ACC112 (cell line): Measurements from ENCODE around the gene ASIC4.

Experiments used
- H2AFZ ChIP-seq: fragments of 200-600 bp; sonication (generic); one replicate; pipeline ENCODE4 v1.6.0; 2017; ENCODE audit warnings: antibody characterized with exemption, low read length; ENCODE audit not compliant: unreplicated experiment
- H3K27ac ChIP-seq: fragments of 200-600 bp; sonication (generic); 2 replicates; pipeline ENCODE4 v1.5.1; 2014; ENCODE audit warnings: low read depth, mild to moderate bottlenecking, antibody characterized with exemption, low read length, moderate library complexity
- H3K27me3 ChIP-seq: fragments of 200-600 bp; sonication (generic); 2 replicates; pipeline ENCODE4 v1.6.1; 2014; ENCODE audit warnings: mild to moderate bottlenecking, antibody characterized with exemption, low read length, moderate library complexity, mixed read lengths; ENCODE audit not compliant: insufficient read depth
- H3K36me3 ChIP-seq: fragments of 200-600 bp; sonication (generic); 2 replicates; pipeline ENCODE4 v1.6.1; 2016; ENCODE audit warnings: mild to moderate bottlenecking, antibody characterized with exemption, low read length, moderate library complexity, mixed read lengths; ENCODE audit not compliant: insufficient read depth
- H3K4me1 ChIP-seq: fragments of 200-600 bp; sonication (generic); one replicate; pipeline ENCODE4 v1.6.1; 2016; ENCODE audit warnings: low read length, mixed read lengths; ENCODE audit not compliant: insufficient read depth, unreplicated experiment, control insufficient read depth
- H3K4me3 ChIP-seq: fragments of 200-600 bp; sonication (generic); 2 replicates; pipeline ENCODE4 v1.5.1; 2014; ENCODE audit warnings: mild to moderate bottlenecking, low read depth, low read length
- H3K79me2 ChIP-seq: fragments of 200-600 bp; sonication (generic); one replicate; pipeline ENCODE4 v1.6.0; 2016; ENCODE audit warnings: low read length; ENCODE audit not compliant: control insufficient read depth, unreplicated experiment, insufficient read depth

Gene ASIC4

GRCh38 chr2:219483451-219484342 lies 30.6 kb upstream of the ASIC4 start:
- no peaks in the 10 kb centered on the region for H3K36me3 ChIP-seq
- no peaks in the 10 kb centered on the region for H3K27me3 ChIP-seq
- H3K4me3 ChIP-seq = no peak overlapping the region
- H3K27ac ChIP-seq = no peak overlapping the region
- H2AFZ ChIP-seq = no peak overlapping the region
- H3K4me1 ChIP-seq = no peaks in the 10 kb centered on the region
- H3K79me2 ChIP-seq = no peaks in the 10 kb centered on the region

DNA sequence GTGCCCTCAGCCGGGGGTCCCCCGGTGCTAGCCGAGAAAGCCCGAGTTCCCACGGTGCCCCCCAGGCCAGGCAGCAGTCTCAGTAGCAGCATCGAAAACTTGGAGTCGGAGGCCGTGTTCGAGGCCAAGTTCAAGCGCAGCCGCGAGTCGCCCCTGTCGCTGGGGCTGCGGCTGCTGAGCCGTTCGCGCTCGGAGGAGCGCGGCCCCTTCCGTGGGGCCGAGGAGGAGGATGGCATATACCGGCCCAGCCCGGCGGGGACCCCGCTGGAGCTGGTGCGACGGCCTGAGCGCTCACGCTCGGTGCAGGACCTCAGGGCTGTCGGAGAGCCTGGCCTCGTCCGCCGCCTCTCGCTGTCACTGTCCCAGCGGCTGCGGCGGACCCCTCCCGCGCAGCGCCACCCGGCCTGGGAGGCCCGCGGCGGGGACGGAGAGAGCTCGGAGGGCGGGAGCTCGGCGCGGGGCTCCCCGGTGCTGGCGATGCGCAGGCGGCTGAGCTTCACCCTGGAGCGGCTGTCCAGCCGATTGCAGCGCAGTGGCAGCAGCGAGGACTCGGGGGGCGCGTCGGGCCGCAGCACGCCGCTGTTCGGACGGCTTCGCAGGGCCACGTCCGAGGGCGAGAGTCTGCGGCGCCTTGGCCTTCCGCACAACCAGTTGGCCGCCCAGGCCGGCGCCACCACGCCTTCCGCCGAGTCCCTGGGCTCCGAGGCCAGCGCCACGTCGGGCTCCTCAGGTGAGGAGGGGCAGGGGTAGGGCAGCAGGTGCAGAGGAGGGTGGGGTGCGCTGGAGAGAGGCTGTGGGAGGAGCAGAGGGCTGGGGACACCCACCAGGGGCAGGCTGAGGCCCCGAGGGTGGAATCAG lies 29.7 kb upstream of the ASIC4 start:
- Histone ChIP-seq H3K79me2 (no peaks in the 10 kb centered on the region), H3K27me3 (no peaks in the 10 kb centered on the region), H3K4me3 (no peak overlapping the region), H3K36me3 (no peaks in the 10 kb centered on the region), H3K27ac (no peak overlapping the region), H3K4me1 (no peaks in the 10 kb centered on the region), H2AFZ (no peak overlapping the region)

GRCh38 chr2:219485201-219485580 lies 29.1 kb upstream of the ASIC4 start:
- H3K27ac ChIP-seq = no peak overlapping the region
- H3K4me1 ChIP-seq = no peaks in the 10 kb centered on the region
- no peak overlapping the region for H3K4me3 ChIP-seq
- no peaks in the 10 kb centered on the region for H3K36me3 ChIP-seq
- no peak overlapping the region for H2AFZ ChIP-seq
- H3K27me3 ChIP-seq = no peaks in the 10 kb centered on the region
- H3K79me2 ChIP-seq = no peaks in the 10 kb centered on the region

DNA sequence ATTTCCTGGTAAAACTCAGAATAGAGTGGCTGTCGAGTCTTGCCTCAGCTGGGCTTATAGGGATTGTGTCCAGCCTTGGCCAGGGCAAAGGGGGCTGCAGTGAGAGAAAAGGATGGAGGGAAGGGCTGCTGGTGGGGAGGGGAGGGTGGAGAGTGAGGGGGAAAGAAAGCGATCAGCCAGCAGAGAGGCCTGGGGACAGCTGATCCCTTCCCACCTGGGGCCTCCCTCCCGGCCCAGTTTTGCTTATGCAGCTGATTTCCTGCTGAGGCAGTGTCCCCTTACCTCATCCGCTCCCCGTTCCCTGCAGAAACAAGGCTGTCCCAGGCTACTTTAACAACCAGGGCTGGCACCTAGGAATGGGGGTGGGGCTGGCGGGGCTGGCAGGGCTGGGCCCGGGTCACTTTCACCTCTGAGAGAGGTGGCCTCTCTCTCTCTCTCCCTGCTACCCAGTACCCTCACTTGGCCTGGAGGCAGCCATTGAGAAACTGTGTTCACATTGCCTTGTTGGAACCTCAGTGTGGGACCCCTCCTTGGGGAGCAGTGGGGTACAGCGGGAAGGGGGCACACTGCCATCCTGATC lies 27.8 kb upstream of the ASIC4 start:
- Histone ChIP-seq H2AFZ (no peak overlapping the region), H3K4me3 (no peak overlapping the region), H3K27ac (no peak overlapping the region), H3K27me3 (no peaks in the 10 kb centered on the region), H3K36me3 (no peaks in the 10 kb centered on the region), H3K79me2 (no peaks in the 10 kb centered on the region), H3K4me1 (no peaks in the 10 kb centered on the region)

DNA sequence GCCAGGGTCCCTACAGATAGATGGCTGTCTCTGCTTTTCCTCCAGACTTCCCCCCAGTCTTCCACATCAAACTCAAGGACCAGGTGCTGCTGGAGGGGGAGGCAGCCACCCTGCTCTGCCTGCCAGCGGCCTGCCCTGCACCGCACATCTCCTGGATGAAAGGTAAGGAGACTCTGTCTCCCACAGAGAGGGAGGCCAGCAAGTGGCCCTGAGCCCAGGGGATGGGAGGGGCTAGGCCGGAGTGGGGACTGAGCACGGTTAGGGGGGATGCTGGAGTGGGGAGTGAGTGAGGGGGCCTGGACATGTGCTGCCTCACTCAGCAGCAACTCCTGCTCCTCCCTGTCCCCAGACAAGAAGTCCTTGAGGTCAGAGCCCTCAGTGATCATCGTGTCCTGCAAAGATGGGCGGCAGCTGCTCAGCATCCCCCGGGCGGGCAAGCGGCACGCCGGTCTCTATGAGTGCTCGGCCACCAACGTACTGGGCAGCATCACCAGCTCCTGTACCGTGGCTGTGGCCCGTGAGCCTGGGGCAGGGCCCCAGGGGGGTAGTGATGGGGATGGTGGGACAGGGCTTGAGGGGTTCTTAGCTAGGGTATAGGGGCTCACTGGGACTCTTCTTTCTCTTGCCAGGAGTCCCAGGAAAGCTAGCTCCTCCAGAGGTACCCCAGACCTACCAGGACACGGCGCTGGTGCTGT lies 26.0 kb upstream of the ASIC4 start:
- H3K36me3 ChIP-seq = no peaks in the 10 kb centered on the region
- H3K4me3 ChIP-seq = no peak overlapping the region
- no peaks in the 10 kb centered on the region for H3K27me3 ChIP-seq
- no peak overlapping the region for H3K27ac ChIP-seq
- H2AFZ ChIP-seq = no peak overlapping the region
- no peaks in the 10 kb centered on the region for H3K4me1 ChIP-seq
- no peaks in the 10 kb centered on the region for H3K79me2 ChIP-seq

DNA sequence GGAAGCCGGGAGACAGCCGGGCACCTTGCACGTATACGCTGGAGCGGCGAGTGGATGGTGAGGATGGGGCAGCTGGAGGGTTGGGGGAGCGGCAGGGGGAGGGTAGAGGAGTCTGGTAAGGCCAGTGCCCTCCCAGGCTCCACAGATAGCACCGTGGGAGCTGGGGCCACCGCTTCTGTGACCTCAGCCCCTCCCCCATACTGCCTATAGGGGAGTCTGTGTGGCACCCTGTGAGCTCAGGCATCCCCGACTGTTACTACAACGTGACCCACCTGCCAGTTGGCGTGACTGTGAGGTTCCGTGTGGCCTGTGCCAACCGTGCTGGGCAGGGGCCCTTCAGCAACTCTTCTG lies 25.5 kb upstream of the ASIC4 start:
- H3K27me3 ChIP-seq = no peaks in the 10 kb centered on the region
- H3K27ac ChIP-seq = no peak overlapping the region
- H3K4me3 ChIP-seq = no peak overlapping the region
- no peaks in the 10 kb centered on the region for H3K79me2 ChIP-seq
- H2AFZ ChIP-seq = no peak overlapping the region
- H3K36me3 ChIP-seq = no peaks in the 10 kb centered on the region
- no peaks in the 10 kb centered on the region for H3K4me1 ChIP-seq

DNA sequence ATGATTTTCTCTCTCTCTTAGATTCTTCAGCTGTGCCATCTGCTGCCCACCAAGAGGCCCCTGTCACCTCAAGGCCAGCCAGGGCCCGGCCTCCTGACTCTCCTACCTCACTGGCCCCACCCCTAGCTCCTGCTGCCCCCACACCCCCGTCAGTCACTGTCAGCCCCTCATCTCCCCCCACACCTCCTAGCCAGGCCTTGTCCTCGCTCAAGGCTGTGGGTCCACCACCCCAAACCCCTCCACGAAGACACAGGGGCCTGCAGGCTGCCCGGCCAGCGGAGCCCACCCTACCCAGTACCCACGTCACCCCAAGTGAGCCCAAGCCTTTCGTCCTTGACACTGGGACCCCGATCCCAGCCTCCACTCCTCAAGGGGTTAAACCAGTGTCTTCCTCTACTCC lies 25.0 kb upstream of the ASIC4 start:
- H3K27me3 ChIP-seq = no peaks in the 10 kb centered on the region
- H3K79me2 ChIP-seq = no peaks in the 10 kb centered on the region
- no peak overlapping the region for H3K27ac ChIP-seq
- H2AFZ ChIP-seq = no peak overlapping the region
- H3K4me3 ChIP-seq = no peak overlapping the region
- no peaks in the 10 kb centered on the region for H3K36me3 ChIP-seq
- no peaks in the 10 kb centered on the region for H3K4me1 ChIP-seq

- no peak overlapping the region for H2AFZ ChIP-seq
- H3K36me3 ChIP-seq = no peaks in the 10 kb centered on the region
- H3K4me3 ChIP-seq = no peak overlapping the region
- H3K79me2 ChIP-seq = no peaks in the 10 kb centered on the region
- no peaks in the 10 kb centered on the region for H3K27me3 ChIP-seq
- H3K27ac ChIP-seq = no peak overlapping the region
- no peaks in the 10 kb centered on the region for H3K4me1 ChIP-seq
Observed at GRCh38 chr2:219490186-219490585, 24.1 kb upstream of the ASIC4 start.

- Histone ChIP-seq H3K79me2 (no peaks in the 10 kb centered on the region), H3K27me3 (no peaks in the 10 kb centered on the region), H3K4me1 (peaks cover 2% of the 10 kb centered on the region)
Observed at GRCh38 chr2:219490600-219491130, 23.6 kb upstream of the ASIC4 start.

DNA sequence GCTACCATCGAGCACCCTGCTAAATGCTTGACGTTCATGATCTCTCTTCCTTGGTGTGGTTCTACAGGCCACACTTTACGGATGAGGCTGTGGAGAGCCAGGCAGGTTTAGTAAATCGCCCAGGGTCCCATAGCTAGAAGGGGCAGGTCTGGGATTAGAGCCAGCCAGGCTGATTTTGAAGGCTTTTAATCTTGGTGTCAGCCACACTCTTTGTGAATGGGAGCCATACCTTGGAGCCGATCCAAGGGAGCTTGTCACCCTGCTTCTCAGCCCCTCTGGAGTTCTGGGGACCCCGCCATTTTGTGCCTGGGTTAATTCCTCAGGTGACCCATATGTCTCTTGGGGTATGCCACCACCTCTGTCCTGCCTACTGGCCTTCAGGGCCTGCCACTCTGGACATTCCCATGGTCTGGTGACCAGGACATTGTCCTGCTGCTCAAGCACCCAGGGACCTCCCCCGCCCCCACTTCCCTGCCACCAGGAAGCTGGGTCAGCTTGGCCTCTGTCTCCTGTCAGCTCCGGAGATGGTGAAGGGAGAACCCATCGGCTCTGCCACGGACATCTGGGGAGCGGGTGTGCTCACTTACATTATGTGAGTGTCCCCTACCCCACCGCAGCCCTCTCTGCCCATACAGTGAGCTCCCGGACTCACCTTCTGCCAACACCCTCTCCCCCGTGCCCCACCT lies 22.9 kb upstream of the ASIC4 start:
- Histone ChIP-seq H3K27me3 (no peaks in the 10 kb centered on the region), H3K79me2 (no peaks in the 10 kb centered on the region), H2AFZ (no peak overlapping the region), H3K36me3 (no peaks in the 10 kb centered on the region), H3K4me3 (no peak overlapping the region), H3K27ac (no peak overlapping the region), H3K4me1 (peaks cover 5% of the 10 kb centered on the region)

More at GRCh38 chr2:219490600-219491130, 23.6 kb upstream of the ASIC4 start:
- Histone ChIP-seq H3K36me3 (no peaks in the 10 kb centered on the region), H3K27ac (no peak overlapping the region), H2AFZ (no peak overlapping the region), H3K4me3 (no peak overlapping the region)
